Cortex of kidney (tissue), 1 donor: ENCODE measurements around the gene CDH7.

ENCODE experiments used
- DNase-seq: peaks from one replicate; lab custom pipeline; 2025; lab: John Stamatoyannopoulos, UW

The CDH7 gene

DNA sequence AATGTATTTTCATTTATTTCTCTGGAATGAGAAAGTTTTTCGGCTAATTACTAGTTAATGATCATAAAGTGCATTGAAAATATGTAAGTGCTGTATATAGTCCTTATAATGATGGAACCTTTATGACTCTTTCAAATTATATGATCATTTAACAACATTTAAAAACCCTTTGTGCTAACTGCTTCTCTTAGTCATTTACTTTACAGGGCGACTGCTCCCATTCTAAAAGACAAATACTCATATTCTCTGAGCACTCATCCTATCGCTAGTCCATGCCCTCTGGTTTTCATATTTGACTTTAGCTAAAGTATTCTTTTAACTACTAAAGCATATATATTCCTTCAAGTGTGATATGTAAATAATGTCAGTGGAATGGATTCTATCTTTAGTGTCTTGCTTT is 168.2 kb downstream of the CDH7 start:
- DNase-seq, result no peak

- DNase-seq, result no peak
Observed at GRCh38 chr18:65919663-65920062, 168.9 kb downstream of the CDH7 start.

GRCh38 chr18:65922103-65922502 is 171.3 kb downstream of the CDH7 start:
- DNase-seq, result no peak

GRCh38 chr18:65924904-65925303 is 174.1 kb downstream of the CDH7 start:
- DNase-seq, result no peak

DNA sequence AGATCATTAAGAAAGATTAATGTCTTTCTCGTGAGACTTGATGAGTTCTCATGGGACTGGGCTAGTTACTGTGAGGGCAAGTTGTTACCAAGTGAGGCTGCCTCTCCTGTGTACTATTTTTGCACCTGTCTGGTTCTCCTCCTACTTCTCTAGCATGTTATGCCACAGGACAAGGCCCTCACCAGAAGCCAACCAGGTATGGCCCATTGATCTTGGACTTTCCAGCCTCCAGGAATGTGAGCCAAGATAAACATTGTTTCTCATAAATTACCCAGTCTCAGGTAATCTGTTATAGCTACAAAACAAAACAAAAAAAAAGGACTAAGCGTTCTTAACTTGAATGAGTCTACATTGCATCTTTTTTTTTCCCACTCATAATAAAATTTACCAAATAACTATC is 184.1 kb downstream of the CDH7 start:
- DNase-seq, result no peak

DNA sequence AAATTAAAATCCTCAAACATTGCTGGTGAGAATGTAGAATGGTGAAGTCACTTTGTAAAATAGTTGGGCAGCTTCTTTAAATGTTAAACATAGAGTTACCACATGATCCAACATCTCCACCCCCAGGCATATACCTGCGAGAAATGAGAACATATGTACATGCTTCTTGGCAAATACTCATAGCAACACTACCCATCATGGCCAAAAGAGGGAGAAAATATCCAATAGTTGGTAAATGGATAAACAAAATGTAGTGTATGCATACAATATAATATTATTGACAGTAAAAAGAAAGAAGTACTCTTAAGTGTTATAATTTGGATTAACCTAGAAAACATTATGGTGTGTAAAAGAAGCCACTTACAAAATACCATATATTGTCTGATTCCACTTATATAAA is 185.9 kb downstream of the CDH7 start:
- DNase-seq, result no peak

GRCh38 chr18:65937180-65937579 is 186.4 kb downstream of the CDH7 start:
- DNase-seq, result no peak

DNA sequence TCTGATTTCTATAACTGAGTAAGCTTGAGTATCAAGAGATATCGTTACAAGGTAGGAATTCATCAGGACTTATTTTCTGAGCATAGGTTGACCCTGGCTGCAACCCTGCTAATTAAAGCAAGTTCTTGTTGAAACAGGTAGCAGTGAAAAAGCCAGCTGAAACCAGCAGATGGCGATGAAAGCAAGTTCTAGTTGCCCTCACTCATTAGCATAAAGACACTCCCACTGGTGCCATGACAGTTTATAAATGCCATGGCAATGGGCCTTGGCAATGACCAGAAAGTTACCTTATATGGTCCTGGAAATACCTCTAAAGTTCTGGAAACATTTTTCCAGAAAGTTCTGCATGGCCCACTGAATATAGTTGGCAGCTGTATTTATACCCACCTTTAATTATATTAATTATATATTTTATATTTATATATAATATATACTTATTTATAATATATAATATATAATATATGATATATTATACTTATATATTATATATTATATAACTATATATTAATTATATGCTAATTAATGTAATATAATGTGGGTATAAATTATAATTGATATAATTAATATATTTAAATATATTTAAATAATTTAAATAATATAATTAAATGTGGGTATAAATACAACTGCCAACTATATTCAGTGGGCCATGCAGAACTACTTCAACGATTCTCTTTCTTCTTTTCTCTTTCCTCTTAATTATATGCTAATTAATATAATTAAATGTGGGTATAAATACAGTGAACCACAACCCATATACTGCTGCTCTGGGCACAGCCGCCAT is 188.0 kb downstream of the CDH7 start:
- no peak for DNase-seq
